OCI-LY1 (cell line): ENCODE measurements around the gene MXD4.

ENCODE experiments used
- CTCF ChIP-seq: fragments of 200-600 bp; sonication (generic), shearing (Covaris generic); IDR thresholded peaks from 2 replicates; pipeline ENCODE4 v1.5.1; 2017; ENCODE audit warnings: mild to moderate bottlenecking, antibody characterized with exemption, low read length, moderate library complexity, mixed read lengths
- EZH2 ChIP-seq: fragments of 200-600 bp; sonication (generic), shearing (Covaris generic); IDR thresholded peaks from 2 replicates; pipeline ENCODE4 v1.8.0; 2017; ENCODE audit warnings: borderline replicate concordance, mixed run types, mild to moderate bottlenecking, antibody characterized with exemption, low read length, moderate library complexity, mixed read lengths

GRCh38 chr4:2253160-2254084 lies 8.5 kb downstream of the MXD4 start:
- TF ChIP-seq CTCF (no peak), EZH2 (no peak)
